Activated CD8-positive, alpha-beta T cell treated with anti-CD3 and anti-CD28 coated beads, Interleukin-2, amount 10 ng/mL, durations not matched to agents 7 days and 5 days (primary cell): ENCODE measurements around the gene STX3. TPM values are rescaled to one million over a fixed set of nuclear protein-coding genes. Genes with fewer than 3 reads are reported as not detected.

Experiments
- ATAC-seq: fragments of 150-1000 bp; cut with Tn5 transposase; one replicate; pipeline ENCODE4 v1.10.0; 2021; ENCODE audit warnings: moderate library complexity
- CTCF ChIA-PET: fragments of 350-600 bp; sonication (Branson Sonifier 250); formaldehyde crosslinking; loops from one replicate; lab custom pipeline; 2021; ENCODE audit warnings: antibody characterized with exemption; lab: Charles Lee
- POLR2A ChIA-PET: fragments of 350-600 bp; sonication (Branson Sonifier 250); formaldehyde crosslinking; loops from one replicate; lab custom pipeline; 2021; ENCODE audit warnings: antibody characterized with exemption; lab: Charles Lee
- DNase-seq: peaks from one replicate; pipeline ENCODE4 v3.0.0-alpha.2; 2020
- H3K27ac Mint-ChIP-seq: one replicate; pipeline ENCODE4 v1.8.0; 2021; ENCODE audit warnings: mild to moderate bottlenecking, mixed read lengths
- H3K27me3 Mint-ChIP-seq: one replicate; pipeline ENCODE4 v1.8.0; 2021; ENCODE audit warnings: low read depth, mixed read lengths
- H3K36me3 Mint-ChIP-seq: one replicate; pipeline ENCODE4 v1.8.0; 2021; ENCODE audit warnings: low read depth, mixed read lengths
- H3K4me1 Mint-ChIP-seq: one replicate; pipeline ENCODE4 v1.8.0; 2021; ENCODE audit warnings: low read depth, mixed read lengths
- H3K4me3 Mint-ChIP-seq: one replicate; pipeline ENCODE4 v1.8.0; 2021; ENCODE audit warnings: mild to moderate bottlenecking, mixed read lengths
- H3K9me3 Mint-ChIP-seq: one replicate; pipeline ENCODE4 v1.8.0; 2022; ENCODE audit warnings: mixed read lengths; ENCODE audit not compliant: insufficient read depth
- total RNA-seq, 2 experiments: library from RNA; stranded (reverse); gene quantifications; one replicate each; pipeline ENCODE4 v1.2.3, GENCODE V29; 2021

STX3 gene
- total RNA-seq, 2 experiments from 2014 or later = 101 to 105 TPM

GRCh38 chr11:59728913-59729312 lies 26.3 kb upstream of the STX3 start:
- DNase-seq = peak; percentile 57
- H3K4me3 Mint-ChIP-seq = no peak overlapping the region
- ChIA-PET CTCF (interaction anchor here (1.2 to 1.8 kb wide), 3 partner anchors 25 to 113 kb away, joined by 3 to 7 read pairs (median 3); partner anchors contain the start of gene OSBP), POLR2A (no interaction called here)
- H3K36me3 Mint-ChIP-seq = peaks cover 3% of the 10 kb centered on the region
- no peaks in the 10 kb centered on the region for H3K9me3 Mint-ChIP-seq
- peak; percentile 90 for ATAC-seq
- H3K27ac Mint-ChIP-seq = peak overlapping the region; percentile 67
- H3K4me1 Mint-ChIP-seq = peaks cover 17% of the 10 kb centered on the region
- H3K27me3 Mint-ChIP-seq = peaks cover 5% of the 10 kb centered on the region

- ATAC-seq (no peak), DNase-seq (no peak)
- Mint-ChIP-seq H3K4me1 (peaks cover 17% of the 10 kb centered on the region), H3K27me3 (peaks cover under 1% of the 10 kb centered on the region), H3K4me3 (no peak overlapping the region), H3K36me3 (peaks cover 3% of the 10 kb centered on the region), H3K27ac (no peak overlapping the region), H3K9me3 (no peaks in the 10 kb centered on the region)
- CTCF ChIA-PET = interaction anchor here (1.4 kb wide), 1 partner anchor 114 kb away, joined by 3 read pairs; the partner anchor contains the start of gene OSBP
- POLR2A ChIA-PET = no interaction called here
These were observed 25.3 kb upstream of the STX3 start for GRCh38 chr11:59729834-59730233.

GRCh38 chr11:59730896-59731565 lies 24.1 kb upstream of the STX3 start:
- ChIA-PET CTCF (no interaction called here), POLR2A (no interaction called here)
- Mint-ChIP-seq H3K9me3 (no peaks in the 10 kb centered on the region), H3K27me3 (peaks cover 2% of the 10 kb centered on the region), H3K4me3 (no peak overlapping the region), H3K4me1 (peaks cover 15% of the 10 kb centered on the region), H3K36me3 (peaks cover 3% of the 10 kb centered on the region), H3K27ac (no peak overlapping the region)
- no peak for ATAC-seq
- no peak for DNase-seq

- CTCF ChIA-PET = interaction anchor here (1.4 to 3.5 kb wide), 2 partner anchors 9 to 56 kb away, joined by 5 to 11 read pairs; partner anchors contain the start of gene STX3
- DNase-seq (no peak), ATAC-seq (no peak)
- H3K4me3 Mint-ChIP-seq = no peak overlapping the region
- H3K27me3 Mint-ChIP-seq = peaks cover 47% of the 10 kb centered on the region
- POLR2A ChIA-PET = no interaction called here
- no peaks in the 10 kb centered on the region for H3K4me1 Mint-ChIP-seq
- no peak overlapping the region for H3K27ac Mint-ChIP-seq
- H3K9me3 Mint-ChIP-seq = no peaks in the 10 kb centered on the region
- no peaks in the 10 kb centered on the region for H3K36me3 Mint-ChIP-seq
These were observed 9.1 kb upstream of the STX3 start for GRCh38 chr11:59746111-59746510.

GRCh38 chr11:59753650-59754493 lies 1.3 kb upstream of the STX3 start:
- peaks cover 9% of the 10 kb centered on the region for H3K27me3 Mint-ChIP-seq
- peak overlapping the region; percentile 91 for H3K27ac Mint-ChIP-seq
- H3K36me3 Mint-ChIP-seq = peaks cover 26% of the 10 kb centered on the region
- peak overlapping the region; percentile 98 for H3K4me3 Mint-ChIP-seq
- H3K4me1 Mint-ChIP-seq = peaks cover 37% of the 10 kb centered on the region
- ATAC-seq (peak; percentile 75), DNase-seq (peak; percentile 92)
- no peaks in the 10 kb centered on the region for H3K9me3 Mint-ChIP-seq
- CTCF ChIA-PET = interaction anchor here (0.7 to 6.3 kb wide), 21 partner anchors 9 to 216 kb away, joined by 3 to 146 read pairs (median 6); partner anchors contain the start of genes MRPL16 and PATL1
- POLR2A ChIA-PET = interaction anchor here (0.9 to 2.1 kb wide), 6 partner anchors 13 to 56 kb away, joined by 3 to 6 read pairs (median 4); no protein-coding TSS in a partner anchor

- Mint-ChIP-seq H3K36me3 (peaks cover 29% of the 10 kb centered on the region), H3K27me3 (peaks cover 3% of the 10 kb centered on the region), H3K9me3 (no peaks in the 10 kb centered on the region), H3K4me1 (peaks cover 40% of the 10 kb centered on the region), H3K27ac (peak overlapping the region; percentile 91), H3K4me3 (peak overlapping the region; percentile 98)
- DNase-seq (peak; percentile 47), ATAC-seq (peak; percentile 31)
- CTCF ChIA-PET = interaction anchor here (0.7 to 6.3 kb wide), 24 partner anchors 9 to 217 kb away, joined by 3 to 146 read pairs (median 5); partner anchors contain the start of genes MRPL16 and PATL1
- POLR2A ChIA-PET = interaction anchor here (0.7 to 1.7 kb wide), 7 partner anchors 12 to 55 kb away, joined by 3 to 6 read pairs (median 4); no protein-coding TSS in a partner anchor
These were observed 700 bp upstream of the STX3 start for GRCh38 chr11:59754494-59754858.

GRCh38 chr11:59755701-59756557 lies 753 bp downstream of the STX3 start:
- DNase-seq (peak; percentile 66), ATAC-seq (peak; percentile 17)
- H3K27me3 Mint-ChIP-seq = no peaks in the 10 kb centered on the region
- peaks cover 49% of the 10 kb centered on the region for H3K4me1 Mint-ChIP-seq
- H3K9me3 Mint-ChIP-seq = no peaks in the 10 kb centered on the region
- peak overlapping the region; percentile 82 for H3K27ac Mint-ChIP-seq
- peak overlapping the region; percentile 92 for H3K4me3 Mint-ChIP-seq
- H3K36me3 Mint-ChIP-seq = peaks cover 38% of the 10 kb centered on the region
- POLR2A ChIA-PET = interaction anchor here (0.8 to 2.1 kb wide), 6 partner anchors 14 to 1178 kb away, joined by 3 to 8 read pairs (median 4); no protein-coding TSS in a partner anchor
- CTCF ChIA-PET = interaction anchor here (0.5 to 6.3 kb wide), 11 partner anchors 10 to 584 kb away, joined by 3 to 146 read pairs (median 5); partner anchors contain the start of genes DTX4, MRPL16 and PATL1

- H3K4me1 Mint-ChIP-seq = peaks cover 55% of the 10 kb centered on the region
- H3K27me3 Mint-ChIP-seq = no peaks in the 10 kb centered on the region
- ChIA-PET POLR2A (interaction anchor here (1.0 to 2.1 kb wide), 2 partner anchors 45 to 53 kb away, joined by 4 to 8 read pairs; no protein-coding TSS in a partner anchor), CTCF (interaction anchor here (0.5 to 6.3 kb wide), 7 partner anchors 10 to 585 kb away, joined by 3 to 146 read pairs (median 5); partner anchors contain the start of genes DTX4 and MRPL16)
- peak overlapping the region; percentile 92 for H3K4me3 Mint-ChIP-seq
- ATAC-seq = no peak
- H3K36me3 Mint-ChIP-seq = peaks cover 43% of the 10 kb centered on the region
- peak overlapping the region; percentile 31 for H3K27ac Mint-ChIP-seq
- no peak for DNase-seq
- H3K9me3 Mint-ChIP-seq = no peaks in the 10 kb centered on the region
These were observed 1.3 kb downstream of the STX3 start for GRCh38 chr11:59756558-59756840.

- ChIA-PET CTCF (interaction anchor here (0.7 to 6.3 kb wide), 5 partner anchors 9 to 220 kb away, joined by 3 to 146 read pairs (median 55); partner anchors contain the start of gene MRPL16), POLR2A (interaction anchor here (1.0 to 2.1 kb wide), 2 partner anchors 45 to 52 kb away, joined by 4 to 8 read pairs; no protein-coding TSS in a partner anchor)
- H3K4me1 Mint-ChIP-seq = peaks cover 58% of the 10 kb centered on the region
- H3K9me3 Mint-ChIP-seq = no peaks in the 10 kb centered on the region
- ATAC-seq = no peak
- peaks cover 46% of the 10 kb centered on the region for H3K36me3 Mint-ChIP-seq
- H3K27ac Mint-ChIP-seq = peak overlapping the region; percentile 31
- no peak for DNase-seq
- H3K27me3 Mint-ChIP-seq = no peaks in the 10 kb centered on the region
- H3K4me3 Mint-ChIP-seq = peak overlapping the region; percentile 92
These were observed 1.7 kb downstream of the STX3 start for GRCh38 chr11:59756845-59757244.

- Mint-ChIP-seq H3K9me3 (no peaks in the 10 kb centered on the region), H3K4me1 (peaks cover 69% of the 10 kb centered on the region), H3K27ac (peak overlapping the region; percentile 25), H3K36me3 (peaks cover 62% of the 10 kb centered on the region), H3K27me3 (no peaks in the 10 kb centered on the region), H3K4me3 (no peak overlapping the region)
- ATAC-seq = no peak
- no peak for DNase-seq
- CTCF ChIA-PET = no interaction called here
- POLR2A ChIA-PET = no interaction called here
These were observed 3.3 kb downstream of the STX3 start for GRCh38 chr11:59758401-59759037.
